ENCODE data around the gene CDC42EP5.

CDC42EP5 gene

DNA sequence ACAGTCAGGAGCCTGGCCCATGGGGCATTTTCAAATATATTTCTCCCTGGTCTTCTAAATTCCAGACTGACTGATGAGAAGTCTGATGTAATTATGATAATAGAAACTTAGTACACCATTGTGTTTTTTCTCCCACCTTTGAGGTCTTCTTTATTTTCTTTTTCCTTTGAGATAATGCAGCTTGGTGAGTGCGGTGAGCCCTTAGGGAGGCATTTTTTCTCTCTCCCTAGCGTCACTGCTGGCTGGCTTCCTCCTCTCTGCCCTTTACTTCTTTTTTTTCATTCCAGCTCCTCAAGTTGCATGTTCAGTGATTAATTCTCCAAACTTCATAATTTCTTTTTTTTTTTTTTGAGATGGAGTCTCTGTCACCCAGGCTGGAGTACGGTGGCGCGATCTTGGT, 12.8 kb upstream of the CDC42EP5 start:
- H3K4me3 ChIP-seq (ENCODE audit: low read depth, low read length): no peak overlapping the region
- H3K27me3 ChIP-seq (ENCODE audit: control insufficient read depth, insufficient read depth, low read length): no peaks in the 10 kb centered on the region
- no peaks in the 10 kb centered on the region for H3K36me3 ChIP-seq (ENCODE audit: control insufficient read depth, insufficient read depth, low read length)
- H3K27ac ChIP-seq (ENCODE audit: low read depth, low read length): no peak overlapping the region
- peaks cover 30% of the 10 kb centered on the region for H3K9me3 ChIP-seq (ENCODE audit: control insufficient read depth, insufficient read depth, low read length)
- H3K4me1 ChIP-seq (ENCODE audit: control insufficient read depth, insufficient read depth, low read length): no peaks in the 10 kb centered on the region
- H3K9ac ChIP-seq (ENCODE audit: low read depth, low read length): no peak overlapping the region

DNA sequence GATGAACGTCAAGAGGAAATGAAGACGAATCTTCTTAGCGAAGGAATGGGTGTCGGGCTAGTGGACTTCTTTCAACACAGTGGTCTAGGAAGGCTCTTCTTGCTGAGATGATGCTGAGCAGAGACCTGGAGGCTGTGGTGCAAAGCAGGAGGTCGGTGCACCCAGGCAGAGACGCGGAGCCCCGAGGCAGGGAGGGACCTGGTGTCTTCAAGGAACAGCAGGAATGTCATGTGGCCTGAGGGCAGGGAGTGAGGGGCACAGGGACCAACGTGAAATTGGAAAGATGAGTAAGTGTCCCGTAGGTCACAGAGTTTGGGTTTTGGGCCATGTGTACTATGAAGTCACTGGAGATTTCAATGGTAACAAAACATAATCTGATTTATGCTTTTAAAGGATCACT, 11.4 kb upstream of the CDC42EP5 start:
- Histone ChIP-seq H3K4me1 (ENCODE audit: control insufficient read depth, insufficient read depth, low read length) (no peaks in the 10 kb centered on the region), H3K9ac (ENCODE audit: low read depth, low read length) (no peak overlapping the region), H3K9me3 (ENCODE audit: control insufficient read depth, insufficient read depth, low read length) (peaks cover 22% of the 10 kb centered on the region), H3K4me3 (ENCODE audit: low read depth, low read length) (no peak overlapping the region), H3K36me3 (ENCODE audit: control insufficient read depth, insufficient read depth, low read length) (no peaks in the 10 kb centered on the region), H3K27me3 (ENCODE audit: control insufficient read depth, insufficient read depth, low read length) (no peaks in the 10 kb centered on the region), H3K27ac (ENCODE audit: low read depth, low read length) (no peak overlapping the region)

DNA sequence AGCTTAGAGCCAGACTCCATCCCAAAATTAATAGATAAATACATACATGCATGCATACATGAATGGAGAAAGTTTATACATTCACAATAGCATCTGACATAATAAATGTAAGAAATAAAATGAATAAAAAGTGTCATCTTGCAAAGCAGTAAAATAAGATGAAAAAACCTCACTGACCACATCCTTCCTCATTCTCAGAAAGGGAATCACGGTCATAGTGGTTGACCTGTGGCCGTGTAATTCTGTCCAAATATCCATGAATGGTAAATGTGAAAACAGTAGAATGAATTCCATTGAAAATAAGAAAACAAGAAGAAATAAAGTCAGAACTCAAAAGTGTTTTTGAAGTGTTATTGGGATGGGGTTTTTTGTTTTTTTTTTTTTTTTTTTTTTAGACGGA, 9.8 kb upstream of the CDC42EP5 start:
- H3K27me3 ChIP-seq (ENCODE audit: control insufficient read depth, insufficient read depth, low read length): no peaks in the 10 kb centered on the region

DNA sequence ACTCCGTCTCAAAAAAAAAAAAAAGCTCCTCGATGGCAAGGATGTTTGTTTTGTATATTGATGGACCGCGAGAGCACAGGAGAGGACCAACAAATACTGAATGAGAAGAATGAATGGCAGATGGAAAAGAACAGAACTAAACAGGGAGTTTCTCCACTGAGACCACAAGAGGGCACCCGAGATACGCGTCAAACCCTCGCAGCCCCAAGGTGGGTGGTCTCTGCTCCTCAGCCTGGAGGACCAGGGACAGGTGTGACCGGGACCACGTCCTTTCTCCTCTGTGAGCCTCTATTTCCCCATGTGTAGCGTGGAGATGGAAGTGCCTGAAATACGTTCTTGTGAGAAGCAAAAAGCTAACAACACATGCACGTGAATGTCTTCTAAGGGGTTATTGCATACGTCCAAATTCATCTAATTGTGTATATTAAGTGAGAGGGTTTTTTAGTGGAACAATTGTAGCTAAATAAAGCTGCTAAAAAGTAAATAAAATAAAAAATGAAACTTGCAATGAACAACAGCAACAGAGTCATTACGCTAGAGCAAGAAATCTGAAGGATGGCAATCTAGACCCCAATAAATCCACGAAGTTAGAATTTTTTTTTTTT, 8.3 kb upstream of the CDC42EP5 start:
- peaks cover 14% of the 10 kb centered on the region for H3K9me3 ChIP-seq (ENCODE audit: control insufficient read depth, insufficient read depth, low read length)
- H3K4me3 ChIP-seq (ENCODE audit: low read depth, low read length): no peak overlapping the region
- H3K27me3 ChIP-seq (ENCODE audit: control insufficient read depth, insufficient read depth, low read length): no peaks in the 10 kb centered on the region
- no peak overlapping the region for H3K27ac ChIP-seq (ENCODE audit: low read depth, low read length)
- no peak overlapping the region for H3K9ac ChIP-seq (ENCODE audit: low read depth, low read length)
- H3K36me3 ChIP-seq (ENCODE audit: control insufficient read depth, insufficient read depth, low read length): no peaks in the 10 kb centered on the region
- no peaks in the 10 kb centered on the region for H3K4me1 ChIP-seq (ENCODE audit: control insufficient read depth, insufficient read depth, low read length)

More for the DNA sequence above, 9.8 kb upstream of the CDC42EP5 start:
- Histone ChIP-seq H3K4me1 (ENCODE audit: control insufficient read depth, insufficient read depth, low read length) (no peaks in the 10 kb centered on the region), H3K9me3 (ENCODE audit: control insufficient read depth, insufficient read depth, low read length) (peaks cover 18% of the 10 kb centered on the region), H3K9ac (ENCODE audit: low read depth, low read length) (no peak overlapping the region), H3K4me3 (ENCODE audit: low read depth, low read length) (no peak overlapping the region), H3K27ac (ENCODE audit: low read depth, low read length) (no peak overlapping the region), H3K36me3 (ENCODE audit: control insufficient read depth, insufficient read depth, low read length) (no peaks in the 10 kb centered on the region)

DNA sequence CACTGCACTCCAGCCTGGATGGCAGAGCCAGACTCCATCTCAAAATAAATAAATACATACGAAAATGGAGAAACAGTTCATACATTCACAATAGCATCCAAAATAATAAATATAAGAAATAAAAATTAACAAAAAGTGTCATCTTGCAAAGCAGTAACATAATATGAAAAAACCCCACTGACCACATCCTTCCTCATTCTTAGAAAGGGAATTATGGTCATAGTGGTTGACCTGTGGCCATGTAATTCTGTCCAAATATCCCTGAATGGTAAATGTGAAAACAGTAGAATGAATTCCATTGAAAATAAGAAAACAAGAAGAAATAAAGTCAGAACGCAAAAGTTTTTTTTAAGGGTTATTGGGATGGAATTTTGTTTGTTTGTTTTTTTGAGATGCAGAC, 7.0 kb upstream of the CDC42EP5 start:
- no peak overlapping the region for H3K27ac ChIP-seq (ENCODE audit: low read depth, low read length)
- no peak overlapping the region for H3K9ac ChIP-seq (ENCODE audit: low read depth, low read length)
- no peaks in the 10 kb centered on the region for H3K4me1 ChIP-seq (ENCODE audit: control insufficient read depth, insufficient read depth, low read length)
- peaks cover 12% of the 10 kb centered on the region for H3K9me3 ChIP-seq (ENCODE audit: control insufficient read depth, insufficient read depth, low read length)
- H3K4me3 ChIP-seq (ENCODE audit: low read depth, low read length): no peak overlapping the region
- no peaks in the 10 kb centered on the region for H3K36me3 ChIP-seq (ENCODE audit: control insufficient read depth, insufficient read depth, low read length)
- H3K27me3 ChIP-seq (ENCODE audit: control insufficient read depth, insufficient read depth, low read length): no peaks in the 10 kb centered on the region

DNA sequence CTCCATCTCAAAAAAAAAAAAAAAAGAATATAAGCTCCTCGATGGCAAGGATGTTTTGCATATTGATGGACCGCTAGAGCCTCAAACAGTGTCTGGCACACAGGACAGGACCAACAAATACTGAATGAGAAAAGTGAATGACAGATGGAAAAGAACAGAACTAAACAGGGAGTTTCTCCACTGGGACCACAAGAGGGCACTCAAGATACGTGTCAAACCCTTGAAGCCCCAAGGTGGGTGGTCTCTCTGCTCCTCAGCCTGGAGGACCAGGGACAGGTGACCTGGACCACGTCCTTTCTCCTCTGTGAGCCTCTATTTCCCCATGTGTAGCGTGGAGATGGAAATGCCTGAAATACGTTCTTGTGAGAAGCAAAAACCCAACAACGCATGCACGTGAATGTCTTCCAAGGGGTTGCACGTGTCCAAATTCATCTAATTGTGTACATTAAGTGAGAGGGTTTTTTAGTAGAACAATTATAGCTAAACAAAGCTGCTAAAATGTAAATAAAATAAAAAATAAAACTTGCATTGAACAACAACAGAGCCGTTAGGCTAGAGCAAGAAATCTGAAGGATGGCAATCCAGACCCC, 5.7 kb upstream of the CDC42EP5 start:
- no peaks in the 10 kb centered on the region for H3K4me1 ChIP-seq (ENCODE audit: control insufficient read depth, insufficient read depth, low read length)

DNA sequence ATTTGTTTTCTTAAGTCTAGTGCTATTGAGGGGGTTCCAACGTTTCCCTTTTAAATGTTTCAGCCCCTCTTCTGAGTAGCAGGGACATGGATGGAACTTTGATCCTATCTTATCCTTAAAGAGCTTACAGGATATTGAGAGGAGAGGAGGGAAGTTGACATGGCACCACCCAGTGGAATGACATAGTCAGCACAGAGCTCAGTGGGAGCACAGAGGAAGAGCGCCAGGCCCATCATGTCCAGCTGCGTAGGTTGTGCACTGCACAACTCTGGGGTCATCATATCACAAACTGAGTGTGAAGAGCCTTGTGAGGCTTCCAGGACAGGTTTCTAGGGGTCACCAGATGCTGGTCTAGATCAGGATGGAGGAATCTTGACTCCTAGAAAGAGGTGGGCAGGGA, 4.6 kb upstream of the CDC42EP5 start:
- Histone ChIP-seq H3K4me1 (ENCODE audit: control insufficient read depth, insufficient read depth, low read length) (peaks cover 6% of the 10 kb centered on the region; the same call in 1 of the 2 replicates), H3K9ac (ENCODE audit: low read depth, low read length) (no peak overlapping the region), H3K4me3 (ENCODE audit: low read depth, low read length) (no peak overlapping the region), H3K36me3 (ENCODE audit: control insufficient read depth, insufficient read depth, low read length) (no peaks in the 10 kb centered on the region), H3K9me3 (ENCODE audit: control insufficient read depth, insufficient read depth, low read length) (0 out of 2 replicates have a peak, but pooled peaks cover under 1% of the 10 kb centered on the region), H3K27ac (ENCODE audit: low read depth, low read length) (no peak overlapping the region), H3K27me3 (ENCODE audit: control insufficient read depth, insufficient read depth, low read length) (no peaks in the 10 kb centered on the region)

More for the DNA sequence above, 5.7 kb upstream of the CDC42EP5 start:
- Histone ChIP-seq H3K9me3 (ENCODE audit: control insufficient read depth, insufficient read depth, low read length) (peaks cover 4% of the 10 kb centered on the region; the same call in 1 of the 2 replicates), H3K4me3 (ENCODE audit: low read depth, low read length) (no peak overlapping the region), H3K27ac (ENCODE audit: low read depth, low read length) (no peak overlapping the region), H3K9ac (ENCODE audit: low read depth, low read length) (no peak overlapping the region), H3K36me3 (ENCODE audit: control insufficient read depth, insufficient read depth, low read length) (no peaks in the 10 kb centered on the region), H3K27me3 (ENCODE audit: control insufficient read depth, insufficient read depth, low read length) (no peaks in the 10 kb centered on the region)

DNA sequence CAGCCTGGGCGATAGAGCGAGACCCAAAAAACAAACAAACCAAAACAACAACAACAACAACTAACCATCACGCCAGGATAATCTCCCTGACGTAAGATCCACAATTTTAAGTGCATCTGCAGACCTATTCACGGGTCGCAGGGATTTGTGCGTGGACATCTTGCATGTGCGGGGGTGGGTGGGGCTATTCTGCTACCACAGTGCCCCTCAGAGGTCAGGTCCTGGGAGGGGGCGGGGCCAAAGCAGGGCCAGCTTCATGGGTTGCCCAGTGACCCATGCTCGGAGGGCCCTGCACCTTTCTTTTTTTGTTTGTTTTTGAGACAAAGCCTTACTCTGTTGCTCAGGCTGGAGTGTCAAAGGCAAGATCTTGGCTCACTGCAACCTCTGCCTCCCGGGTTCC, 2.6 kb upstream of the CDC42EP5 start:
- H3K4me3 ChIP-seq (ENCODE audit: low read depth, low read length): no peak overlapping the region
- no peaks in the 10 kb centered on the region for H3K36me3 ChIP-seq (ENCODE audit: control insufficient read depth, insufficient read depth, low read length)
- H3K4me1 ChIP-seq (ENCODE audit: control insufficient read depth, insufficient read depth, low read length): peaks cover 11% of the 10 kb centered on the region; the same call in 1 of the 2 replicates
- H3K9me3 ChIP-seq (ENCODE audit: control insufficient read depth, insufficient read depth, low read length): no peaks in the 10 kb centered on the region
- H3K27ac ChIP-seq (ENCODE audit: low read depth, low read length): no peak overlapping the region
- no peak overlapping the region for H3K9ac ChIP-seq (ENCODE audit: low read depth, low read length)
- H3K27me3 ChIP-seq (ENCODE audit: control insufficient read depth, insufficient read depth, low read length): peaks cover 9% of the 10 kb centered on the region

DNA sequence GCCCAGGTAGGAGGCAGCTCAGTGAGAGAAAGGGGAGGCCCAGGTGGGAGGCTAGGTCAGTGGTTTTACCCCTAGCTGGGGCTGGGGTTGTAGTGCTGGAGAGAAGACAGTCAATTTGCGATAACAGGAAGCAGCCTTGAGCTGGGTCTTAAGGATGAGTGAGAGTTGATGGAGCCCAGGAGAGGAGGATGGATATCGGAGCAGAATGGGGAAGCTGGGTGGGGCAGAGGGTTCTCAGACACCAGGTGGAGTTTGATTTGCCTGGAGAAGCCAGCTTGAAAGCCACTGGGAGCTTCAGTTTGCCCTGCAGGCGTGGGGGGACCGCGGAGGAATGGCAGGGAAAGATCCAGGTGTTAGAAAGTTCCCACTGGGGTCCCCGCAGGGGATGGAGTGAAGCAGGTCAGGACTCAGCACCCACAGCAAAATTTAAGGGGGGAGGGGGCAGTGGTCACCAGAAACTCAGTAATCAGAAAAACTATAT, 836 bp upstream of the CDC42EP5 start:
- Histone ChIP-seq H3K36me3 (ENCODE audit: control insufficient read depth, insufficient read depth, low read length) (no peaks in the 10 kb centered on the region), H3K27me3 (ENCODE audit: control insufficient read depth, insufficient read depth, low read length) (peaks cover 22% of the 10 kb centered on the region), H3K9ac (ENCODE audit: low read depth, low read length) (no peak overlapping the region), H3K27ac (ENCODE audit: low read depth, low read length) (no peak overlapping the region), H3K4me3 (ENCODE audit: low read depth, low read length) (no peak overlapping the region), H3K9me3 (ENCODE audit: control insufficient read depth, insufficient read depth, low read length) (no peaks in the 10 kb centered on the region), H3K4me1 (ENCODE audit: control insufficient read depth, insufficient read depth, low read length) (peaks cover 11% of the 10 kb centered on the region; the same call in 1 of the 2 replicates)

DNA sequence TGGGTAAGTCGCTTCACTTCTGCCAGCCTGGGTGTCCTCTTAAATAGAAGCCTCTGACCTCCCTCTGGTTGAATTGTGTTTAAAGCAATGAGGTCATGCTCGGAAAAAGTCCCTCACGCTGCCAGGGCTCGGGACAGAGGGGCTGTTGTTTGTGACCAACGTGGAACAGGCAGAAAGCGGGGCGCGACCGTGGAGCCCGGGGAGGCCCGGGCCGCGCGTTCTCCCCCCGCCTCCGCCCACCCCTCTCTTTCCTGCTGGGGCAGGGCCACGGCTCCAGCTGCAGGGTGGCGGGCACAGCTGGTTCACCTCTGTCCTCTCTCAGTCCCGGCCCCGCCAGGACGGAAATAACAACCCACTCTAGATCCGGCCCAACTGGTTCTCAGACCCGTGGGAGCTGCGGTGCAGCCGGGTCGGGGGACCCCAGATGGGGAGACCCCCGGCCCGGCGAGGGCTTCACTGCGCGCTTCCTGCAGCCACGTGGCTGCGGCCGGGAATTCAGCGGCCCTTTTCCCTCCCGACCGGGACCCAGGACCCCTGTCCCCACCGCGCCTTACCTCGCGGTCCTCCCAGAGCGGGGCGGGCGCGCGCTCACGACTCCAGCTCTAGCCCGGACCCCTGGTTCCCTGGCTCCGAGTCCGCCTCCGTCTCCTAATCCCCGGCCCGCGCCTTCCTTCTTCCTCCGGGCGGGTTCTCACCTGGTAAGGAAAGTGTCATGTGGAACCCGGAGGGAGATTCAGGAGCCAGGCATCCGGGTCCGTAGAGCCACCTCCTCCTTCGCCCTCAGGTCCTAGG, 1.9 kb downstream of the CDC42EP5 start:
- Histone ChIP-seq H3K27me3 (ENCODE audit: control insufficient read depth, insufficient read depth, low read length) (peaks cover 24% of the 10 kb centered on the region), H3K27ac (ENCODE audit: low read depth, low read length) (no peak overlapping the region), H3K36me3 (ENCODE audit: control insufficient read depth, insufficient read depth, low read length) (no peaks in the 10 kb centered on the region), H3K9me3 (ENCODE audit: control insufficient read depth, insufficient read depth, low read length) (no peaks in the 10 kb centered on the region), H3K9ac (ENCODE audit: low read depth, low read length) (peak overlapping the region; percentile 51), H3K4me3 (ENCODE audit: low read depth, low read length) (peak overlapping the region; percentile 49), H3K4me1 (ENCODE audit: control insufficient read depth, insufficient read depth, low read length) (peaks cover 11% of the 10 kb centered on the region; the same call in 1 of the 2 replicates)
